HCT116 (cell line): ENCODE data around the gene EXOC4.

ENCODE experiments used
- EZH2 ChIP-seq: fragments of 200-600 bp; sonication (generic); IDR thresholded peaks from 2 replicates; pipeline ENCODE4 v1.6.1; 2017; ENCODE audit warnings: antibody characterized with exemption, mixed run types
- EZH2phosphoT487 ChIP-seq: fragments of 200-600 bp; IDR thresholded peaks from 2 replicates; pipeline ENCODE4 v1.6.1; 2018; ENCODE audit warnings: antibody characterized with exemption, borderline replicate concordance
- FOSL1 ChIP-seq: IDR thresholded peaks from 2 replicates; pipeline ENCODE4 v1.6.1; 2012; ENCODE audit warnings: low read depth
- JUND ChIP-seq: IDR thresholded peaks from 2 replicates; pipeline ENCODE4 v1.6.1; 2012
- POLR2A ChIP-seq: IDR thresholded peaks from 2 replicates; pipeline ENCODE4 v1.7.0; 2011; ENCODE audit warnings: borderline replicate concordance; ENCODE audit not compliant: insufficient read depth, insufficient read length; ENCODE audit errors: extremely low read depth
- SRF ChIP-seq: IDR thresholded peaks from 2 replicates; pipeline ENCODE4 v1.6.1; 2012; ENCODE audit warnings: low read depth
- TF ChIP-seq, protein P1 (sequence below), 3 experiments: fragments of 200-600 bp in 1 of 3; sonication (generic) in 1 of 3; IDR thresholded peaks in 2 of 3; conservative IDR thresholded peaks in 1 of 3; 2 replicates each; pipeline ENCODE4 v1.5.1; 2012 to 2017; ENCODE audit warnings: low read depth in 2 of 3, low read length in 2 of 3, antibody characterized with exemption in 1 of 3, borderline replicate concordance in 1 of 3, control low read depth in 1 of 3, mild to moderate bottlenecking in 1 of 3, mixed read lengths in 1 of 3, mixed run types in 1 of 3, moderate library complexity in 1 of 3; ENCODE audit not compliant: insufficient read depth in 1 of 3

- TF ChIP-seq POLR2A (no peak), JUND (no peak), SRF (no peak), EZH2 (no peak), FOSL1 (no peak), EZH2phosphoT487 (no peak)
- TF ChIP-seq, protein P1, sequence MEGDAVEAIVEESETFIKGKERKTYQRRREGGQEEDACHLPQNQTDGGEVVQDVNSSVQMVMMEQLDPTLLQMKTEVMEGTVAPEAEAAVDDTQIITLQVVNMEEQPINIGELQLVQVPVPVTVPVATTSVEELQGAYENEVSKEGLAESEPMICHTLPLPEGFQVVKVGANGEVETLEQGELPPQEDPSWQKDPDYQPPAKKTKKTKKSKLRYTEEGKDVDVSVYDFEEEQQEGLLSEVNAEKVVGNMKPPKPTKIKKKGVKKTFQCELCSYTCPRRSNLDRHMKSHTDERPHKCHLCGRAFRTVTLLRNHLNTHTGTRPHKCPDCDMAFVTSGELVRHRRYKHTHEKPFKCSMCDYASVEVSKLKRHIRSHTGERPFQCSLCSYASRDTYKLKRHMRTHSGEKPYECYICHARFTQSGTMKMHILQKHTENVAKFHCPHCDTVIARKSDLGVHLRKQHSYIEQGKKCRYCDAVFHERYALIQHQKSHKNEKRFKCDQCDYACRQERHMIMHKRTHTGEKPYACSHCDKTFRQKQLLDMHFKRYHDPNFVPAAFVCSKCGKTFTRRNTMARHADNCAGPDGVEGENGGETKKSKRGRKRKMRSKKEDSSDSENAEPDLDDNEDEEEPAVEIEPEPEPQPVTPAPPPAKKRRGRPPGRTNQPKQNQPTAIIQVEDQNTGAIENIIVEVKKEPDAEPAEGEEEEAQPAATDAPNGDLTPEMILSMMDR (IDR thresholded peaks at IDR 0.05 in 2 of 3, conservative IDR thresholded peaks at IDR 0.05 in 1 of 3; ENCODE audit: borderline replicate concordance in 1 of 3, insufficient read depth in 1 of 3, low read depth in 2 of 3, low read length in 2 of 3) = no peak
These were observed 114.7 kb downstream of the EXOC4 start for GRCh38 chr7:133367561-133367960.
